HG02885 (cell line): ENCODE measurements around the gene SNX6.
"Not testable (repeated sequence)": the region's sequence is repeated elsewhere in the genome, so short reads cannot be mapped to it uniquely, and the experiment has no call there.

Source experiments
- ATAC-seq: cut with Tn5 transposase; IDR thresholded peaks from one replicate; pipeline ENCODE4 v1.9.1; 2021; ENCODE audit warnings: mild to moderate bottlenecking; ENCODE audit not compliant: unreplicated experiment, poor library complexity

The SNX6 gene

GRCh38 chr14:34640826-34641225 is 10.9 kb upstream of the SNX6 start:
- no peak for ATAC-seq

- not testable (repeated sequence) for ATAC-seq
These were observed 4.4 kb upstream of the SNX6 start for GRCh38 chr14:34634360-34634771.

- no peak for ATAC-seq
These were observed 3.8 kb upstream of the SNX6 start for GRCh38 chr14:34633742-34634141.

- no peak for ATAC-seq
These were observed 2.5 kb upstream of the SNX6 start for GRCh38 chr14:34632411-34632978.

- no peak for ATAC-seq
These were observed 648 bp downstream of the SNX6 start for GRCh38 chr14:34629344-34629656.

- ATAC-seq, result no peak
These were observed 1.2 kb downstream of the SNX6 start for GRCh38 chr14:34628681-34629135.

GRCh38 chr14:34623506-34623905 is 6.4 kb downstream of the SNX6 start:
- no peak for ATAC-seq

- ATAC-seq, result no peak
These were observed 9.1 kb downstream of the SNX6 start for GRCh38 chr14:34620839-34621238.

GRCh38 chr14:34620115-34620514 is 9.8 kb downstream of the SNX6 start:
- ATAC-seq, result no peak

- no peak for ATAC-seq
These were observed 10.5 kb downstream of the SNX6 start for GRCh38 chr14:34619471-34619870.

- no peak for ATAC-seq
These were observed 13.6 kb downstream of the SNX6 start for GRCh38 chr14:34616360-34616759.

- no peak for ATAC-seq
These were observed 14.4 kb downstream of the SNX6 start for GRCh38 chr14:34615507-34615906.

- no peak for ATAC-seq
These were observed 15.3 kb downstream of the SNX6 start for GRCh38 chr14:34614638-34615037.

- ATAC-seq, result no peak
These were observed 19.8 kb downstream of the SNX6 start for GRCh38 chr14:34610101-34610500.

GRCh38 chr14:34605461-34605860 is 24.5 kb downstream of the SNX6 start:
- ATAC-seq, result no peak

GRCh38 chr14:34604995-34605394 is 25.0 kb downstream of the SNX6 start:
- no peak for ATAC-seq

GRCh38 chr14:34596891-34597290 is 33.1 kb downstream of the SNX6 start:
- ATAC-seq, result no peak

- no peak for ATAC-seq
These were observed 36.1 kb downstream of the SNX6 start for GRCh38 chr14:34593740-34594375.

- ATAC-seq, result no peak
These were observed 37.3 kb downstream of the SNX6 start for GRCh38 chr14:34592623-34593022.

GRCh38 chr14:34583525-34583924 is 46.4 kb downstream of the SNX6 start:
- no peak for ATAC-seq

GRCh38 chr14:34582117-34582680 is 47.7 kb downstream of the SNX6 start:
- ATAC-seq, result no peak

GRCh38 chr14:34580381-34580780 is 49.6 kb downstream of the SNX6 start:
- ATAC-seq, result no peak
